AG04450 (cell line): Measurements from ENCODE around the gene PIERCE2. TPM values are rescaled to one million over a fixed set of nuclear protein-coding genes. Genes with fewer than 3 reads are reported as not detected.

Experiments used
- CTCF ChIA-PET: fragments of 300-600, 350-600 bp; formaldehyde crosslinking; extraction: SDS; loops from one replicate; lab custom pipeline; 2022; ENCODE audit warnings: antibody characterized with exemption, inconsistent platforms; lab: Charles Lee
- POLR2A ChIA-PET: fragments of 350-600 bp; formaldehyde crosslinking; extraction: SDS; loops from one replicate; lab custom pipeline; 2021; ENCODE audit warnings: antibody characterized with exemption, inconsistent platforms; lab: Yijun Ruan, JAX
- DNase-seq: peaks from one replicate; pipeline ENCODE4 v3.0.0-alpha.2; 2011; ENCODE audit warnings: low read depth, low spot score
- H3K27ac ChIP-seq: one replicate; pipeline ENCODE4 v1.5.1; 2012; ENCODE audit warnings: low read depth, low read length, control low read depth
- H3K27me3 ChIP-seq: one replicate; pipeline ENCODE4 v1.6.0; 2012; ENCODE audit warnings: low read length; ENCODE audit not compliant: control insufficient read depth, insufficient read depth
- H3K4me3 ChIP-seq: 2 replicates; pipeline ENCODE4 v1.5.1; 2011; ENCODE audit warnings: mild to moderate bottlenecking, low read depth, low read length, control low read depth
- H3K9me3 ChIP-seq: 2 replicates; pipeline ENCODE4 v1.5.1; 2012; ENCODE audit warnings: low read length; ENCODE audit not compliant: control insufficient read depth, insufficient read depth
- polyA plus RNA-seq: library from polyadenylated mRNA; depleted of rRNA; stranded (reverse); fragments of >200 nt; gene quantifications from 2 replicates; pipeline ENCODE4 v1.2.3, GENCODE V29; 2011; rRNA removed
- TF ChIP-seq, protein P1 (sequence below): IDR thresholded peaks from 2 replicates; pipeline ENCODE4 v1.5.1; 2011; ENCODE audit warnings: low read depth, low read length, control low read depth, inconsistent platforms

The PIERCE2 gene
- polyA plus RNA-seq, 1 experiment, result 3.0 TPM

DNA sequence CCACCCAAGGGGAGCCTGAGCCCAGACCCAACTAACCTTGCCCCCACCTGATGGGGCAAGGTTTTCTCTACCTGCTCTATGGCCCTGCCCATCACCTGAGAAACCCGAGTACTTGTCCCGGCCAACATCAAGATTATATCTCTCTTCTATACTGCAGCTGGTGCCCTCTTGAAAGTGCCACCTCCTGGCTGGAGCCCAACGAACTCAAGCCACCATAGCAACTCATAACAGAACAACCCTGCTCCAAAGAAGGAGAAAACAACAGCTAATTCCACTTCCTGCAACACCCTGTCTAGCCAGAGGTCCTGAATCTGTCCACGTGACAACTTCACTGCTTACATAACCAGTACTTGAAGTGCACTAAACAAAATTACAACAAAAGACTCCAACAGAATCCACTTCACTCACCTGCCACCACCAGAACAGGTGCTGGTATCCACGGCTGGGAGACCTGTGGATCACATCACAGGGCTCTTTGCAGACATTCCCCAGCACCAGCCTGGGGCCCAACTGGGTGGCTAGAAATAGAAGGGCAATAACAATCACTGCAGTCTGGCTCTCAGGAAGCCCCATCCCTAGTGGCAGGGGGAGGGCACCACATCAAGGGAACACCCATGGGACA lies 49.2 kb downstream of the PIERCE2 start:
- ChIA-PET CTCF (interaction anchor here (3.6 kb wide), 1 partner anchor 18 kb away, joined by 14 read pairs; no protein-coding TSS in a partner anchor), POLR2A (no interaction called here)
- Histone ChIP-seq H3K27ac (no peak overlapping the region), H3K4me3 (no peak overlapping the region), H3K27me3 (no peaks in the 10 kb centered on the region), H3K9me3 (no peaks in the 10 kb centered on the region)
- no peak for DNase-seq
- TF ChIP-seq, protein P1, sequence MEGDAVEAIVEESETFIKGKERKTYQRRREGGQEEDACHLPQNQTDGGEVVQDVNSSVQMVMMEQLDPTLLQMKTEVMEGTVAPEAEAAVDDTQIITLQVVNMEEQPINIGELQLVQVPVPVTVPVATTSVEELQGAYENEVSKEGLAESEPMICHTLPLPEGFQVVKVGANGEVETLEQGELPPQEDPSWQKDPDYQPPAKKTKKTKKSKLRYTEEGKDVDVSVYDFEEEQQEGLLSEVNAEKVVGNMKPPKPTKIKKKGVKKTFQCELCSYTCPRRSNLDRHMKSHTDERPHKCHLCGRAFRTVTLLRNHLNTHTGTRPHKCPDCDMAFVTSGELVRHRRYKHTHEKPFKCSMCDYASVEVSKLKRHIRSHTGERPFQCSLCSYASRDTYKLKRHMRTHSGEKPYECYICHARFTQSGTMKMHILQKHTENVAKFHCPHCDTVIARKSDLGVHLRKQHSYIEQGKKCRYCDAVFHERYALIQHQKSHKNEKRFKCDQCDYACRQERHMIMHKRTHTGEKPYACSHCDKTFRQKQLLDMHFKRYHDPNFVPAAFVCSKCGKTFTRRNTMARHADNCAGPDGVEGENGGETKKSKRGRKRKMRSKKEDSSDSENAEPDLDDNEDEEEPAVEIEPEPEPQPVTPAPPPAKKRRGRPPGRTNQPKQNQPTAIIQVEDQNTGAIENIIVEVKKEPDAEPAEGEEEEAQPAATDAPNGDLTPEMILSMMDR, result no peak

DNA sequence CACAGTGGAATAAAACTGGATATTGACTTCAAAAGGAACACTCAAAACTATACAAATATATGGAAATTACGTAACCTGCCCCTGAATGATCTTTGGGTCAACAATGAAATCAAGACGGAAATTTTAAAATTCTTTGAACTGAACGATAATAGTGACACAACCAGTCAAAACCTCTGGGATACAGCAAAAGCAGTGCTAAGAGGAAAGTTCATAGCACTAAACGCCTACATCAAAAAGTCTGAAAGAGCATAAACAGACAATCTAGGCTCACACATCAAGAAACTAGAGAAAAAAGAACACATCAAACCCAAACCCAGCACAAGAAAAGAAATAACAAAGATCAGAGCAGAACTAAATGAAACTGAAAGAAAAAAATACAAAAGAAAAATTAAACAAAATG lies 53.2 kb downstream of the PIERCE2 start:
- ChIA-PET POLR2A (no interaction called here), CTCF (interaction anchor here (0.6 kb wide), 1 partner anchor 70 kb away, joined by 3 read pairs; no protein-coding TSS in a partner anchor)
- H3K9me3 ChIP-seq, result no peaks in the 10 kb centered on the region
- H3K27me3 ChIP-seq, result no peaks in the 10 kb centered on the region
- DNase-seq, result no peak
- H3K27ac ChIP-seq, result no peak overlapping the region
- H3K4me3 ChIP-seq, result no peak overlapping the region
- TF ChIP-seq, protein P1, result no peak

DNA sequence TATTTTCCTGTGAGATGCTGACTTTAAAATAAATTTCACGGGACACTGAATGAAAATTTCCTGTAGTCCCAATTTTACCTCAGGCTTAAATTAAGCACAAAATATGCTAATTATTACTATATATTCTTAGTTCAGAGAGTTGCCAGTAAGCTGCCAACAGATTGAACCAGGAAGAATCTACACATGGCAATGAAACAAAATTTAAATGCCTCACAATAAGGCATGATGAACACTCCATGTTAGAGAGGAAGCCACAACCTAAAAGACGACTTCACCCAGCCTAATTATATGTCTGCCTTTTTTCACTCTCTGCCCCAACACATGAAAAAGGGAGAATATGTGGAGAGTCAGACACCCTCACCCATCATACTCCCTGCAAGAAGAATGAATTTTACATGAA lies 60.0 kb downstream of the PIERCE2 start:
- ChIA-PET CTCF (interaction anchor here (1.4 kb wide), 1 partner anchor 29 kb away, joined by 3 read pairs; no protein-coding TSS in a partner anchor), POLR2A (no interaction called here)

More for the DNA sequence above, 60.0 kb downstream of the PIERCE2 start:
- no peak overlapping the region for H3K27ac ChIP-seq
- no peaks in the 10 kb centered on the region for H3K27me3 ChIP-seq
- no peak overlapping the region for H3K4me3 ChIP-seq
- no peaks in the 10 kb centered on the region for H3K9me3 ChIP-seq
- DNase-seq, result no peak
- TF ChIP-seq, protein P1, result no peak

Other genes with a start within 250 kb of the PIERCE2 start
- 84.6 and 119 TPM in 2 replicates for gene RSL24D1, start 211.6 kb upstream of the PIERCE2 start, polyA plus RNA-seq
- 26.2 and 34.8 TPM in 2 replicates for gene RAB27A, start 118.7 kb upstream of the PIERCE2 start, polyA plus RNA-seq
- 15.0 and 19.7 TPM in 2 replicates for gene PIGBOS1, start 89.4 kb upstream of the PIERCE2 start, polyA plus RNA-seq
- gene PIGB, start 89.3 kb upstream of the PIERCE2 start, polyA plus RNA-seq, result 17.5 and 19.6 TPM in 2 replicates
- gene CCPG1, start 136 bp upstream of the PIERCE2 start, polyA plus RNA-seq, result 32.0 and 43.7 TPM in 2 replicates
- gene DNAAF4, start 99.7 kb downstream of the PIERCE2 start, polyA plus RNA-seq, result 0.77 and 1.5 TPM in 2 replicates
- gene PYGO1, start 179.8 kb downstream of the PIERCE2 start, polyA plus RNA-seq, result 7.7 and 10.7 TPM in 2 replicates